SU-DHL-6 (cell line): ENCODE results near the gene ABLIM1.

Experiments
- CTCF ChIP-seq: fragments of 200-600 bp; sonication (generic); IDR thresholded peaks from one replicate; pipeline ENCODE4 v1.5.1; 2017; ENCODE audit warnings: antibody characterized with exemption, mild to moderate bottlenecking, low read length, moderate library complexity; ENCODE audit not compliant: insufficient read depth, poor library complexity, severe bottlenecking
- EZH2phosphoT487 ChIP-seq: fragments of 200-600 bp; sonication (generic), shearing (Covaris generic); conservative IDR thresholded peaks from 2 replicates; pipeline ENCODE4 v1.6.1; 2018; ENCODE audit warnings: mild to moderate bottlenecking, antibody characterized with exemption, low read length, moderate library complexity, mixed read lengths

GRCh38 chr10:114624951-114625780, 32.9 kb downstream of the ABLIM1 start:
- TF ChIP-seq CTCF (no peak), EZH2phosphoT487 (no peak)
